Adrenal gland (tissue), 5 donors: ENCODE data around the gene PAQR6.

ENCODE experiments used
- POLR2A ChIP-seq, 2 donors: fragments of 450-650 bp; IDR thresholded peaks; one replicate each; pipeline ENCODE4 v1.6.1; 2017; ENCODE audit warnings: antibody characterized with exemption in 2 of 2, mild to moderate bottlenecking in 2 of 2, moderate library complexity in 1 of 2
- TF ChIP-seq, protein P1 (sequence below), 6 experiments: fragments of 450-650 bp in 4 of 6; fragments of 200-600 bp in 2 of 6; sonication (generic) in 1 of 6; IDR thresholded peaks; 1 replicate in 5 of 6; 2 replicates in 1 of 6; pipeline versions ENCODE4 v1.5.1 to v1.8.0; 2016 to 2021; ENCODE audit warnings: antibody characterized with exemption in 6 of 6, mild to moderate bottlenecking in 2 of 6, moderate library complexity in 1 of 6
- donor health status: DM: no; HTN: no; CAD: no.

DNA sequence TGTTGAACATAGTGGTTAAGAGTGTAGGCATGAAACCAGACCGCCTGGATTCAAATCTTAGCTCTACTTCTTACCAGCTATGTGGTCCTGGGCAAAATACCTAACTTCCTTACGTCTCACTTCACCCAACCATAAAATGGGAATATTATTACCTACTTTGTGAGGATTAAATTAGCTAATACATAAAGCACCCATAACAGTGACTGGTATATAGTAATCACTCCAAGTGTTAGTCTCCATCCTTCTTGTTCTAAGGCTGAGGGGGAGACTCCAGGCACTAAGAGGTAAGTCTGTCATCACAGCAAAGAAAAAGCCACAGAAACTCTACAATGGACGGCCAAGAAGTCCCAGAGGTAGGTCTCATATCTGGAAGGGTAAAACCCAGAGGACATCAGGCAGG is 32.0 kb upstream of the PAQR6 start:
- TF ChIP-seq, protein P1, sequence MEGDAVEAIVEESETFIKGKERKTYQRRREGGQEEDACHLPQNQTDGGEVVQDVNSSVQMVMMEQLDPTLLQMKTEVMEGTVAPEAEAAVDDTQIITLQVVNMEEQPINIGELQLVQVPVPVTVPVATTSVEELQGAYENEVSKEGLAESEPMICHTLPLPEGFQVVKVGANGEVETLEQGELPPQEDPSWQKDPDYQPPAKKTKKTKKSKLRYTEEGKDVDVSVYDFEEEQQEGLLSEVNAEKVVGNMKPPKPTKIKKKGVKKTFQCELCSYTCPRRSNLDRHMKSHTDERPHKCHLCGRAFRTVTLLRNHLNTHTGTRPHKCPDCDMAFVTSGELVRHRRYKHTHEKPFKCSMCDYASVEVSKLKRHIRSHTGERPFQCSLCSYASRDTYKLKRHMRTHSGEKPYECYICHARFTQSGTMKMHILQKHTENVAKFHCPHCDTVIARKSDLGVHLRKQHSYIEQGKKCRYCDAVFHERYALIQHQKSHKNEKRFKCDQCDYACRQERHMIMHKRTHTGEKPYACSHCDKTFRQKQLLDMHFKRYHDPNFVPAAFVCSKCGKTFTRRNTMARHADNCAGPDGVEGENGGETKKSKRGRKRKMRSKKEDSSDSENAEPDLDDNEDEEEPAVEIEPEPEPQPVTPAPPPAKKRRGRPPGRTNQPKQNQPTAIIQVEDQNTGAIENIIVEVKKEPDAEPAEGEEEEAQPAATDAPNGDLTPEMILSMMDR (IDR thresholded peaks at IDR 0.05) = no peak
- TF ChIP-seq POLR2A (IDR thresholded peaks at IDR 0.05) = no peak
